ENCODE data around the gene ARHGEF9.
"Not testable (repeated sequence)": the region's sequence is repeated elsewhere in the genome, so short reads cannot be mapped to it uniquely, and the experiment has no call there.

ARHGEF9 gene

DNA sequence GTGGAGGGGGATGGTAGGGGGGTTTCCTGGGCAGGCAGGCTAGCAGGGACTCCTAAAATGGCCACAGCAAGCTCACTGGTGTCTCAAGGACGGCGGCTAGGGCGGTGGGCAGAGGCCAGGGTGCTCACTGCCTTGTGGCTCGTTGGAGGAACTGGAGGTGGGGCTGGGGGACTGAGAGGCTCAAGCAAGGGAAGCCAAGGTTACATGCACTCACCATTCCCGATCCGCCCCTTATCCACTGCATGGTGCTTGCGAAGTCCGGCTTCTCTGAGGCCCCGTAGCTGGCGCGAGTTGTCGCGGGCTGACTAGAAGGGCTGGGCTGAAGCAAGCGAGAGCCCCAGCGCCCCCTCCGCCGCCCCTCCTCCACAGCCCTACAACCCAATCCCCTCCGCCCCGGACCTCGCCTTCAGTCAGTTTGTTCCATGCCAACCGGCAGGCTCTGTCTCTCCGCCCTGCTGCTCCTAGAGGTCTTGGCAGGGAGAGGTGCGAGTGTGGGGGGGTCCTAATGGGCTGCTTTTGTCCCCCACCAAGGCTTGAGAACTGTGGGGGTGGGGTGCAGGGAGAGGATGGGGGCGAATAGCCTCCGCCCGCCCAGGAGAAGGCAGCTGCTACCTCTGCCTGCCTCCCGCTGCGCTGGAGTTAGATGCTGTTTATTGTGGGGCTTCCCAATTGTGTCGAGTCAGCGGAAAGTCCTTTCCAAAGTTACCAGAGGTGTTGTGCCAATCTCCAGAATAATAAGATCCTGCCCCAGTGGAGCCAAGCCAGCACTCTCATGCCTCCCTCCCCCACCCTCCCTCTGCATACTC is at the start of gene ARHGEF9:
Gene ARHGEF9 (minus strand): TSS at position 313 of the 806 bp plus-strand sequence. CDS start 69 bp downstream, at position 244.
- DNase-seq (ENCODE audit: low spot score), result peak; percentile 14

DNA sequence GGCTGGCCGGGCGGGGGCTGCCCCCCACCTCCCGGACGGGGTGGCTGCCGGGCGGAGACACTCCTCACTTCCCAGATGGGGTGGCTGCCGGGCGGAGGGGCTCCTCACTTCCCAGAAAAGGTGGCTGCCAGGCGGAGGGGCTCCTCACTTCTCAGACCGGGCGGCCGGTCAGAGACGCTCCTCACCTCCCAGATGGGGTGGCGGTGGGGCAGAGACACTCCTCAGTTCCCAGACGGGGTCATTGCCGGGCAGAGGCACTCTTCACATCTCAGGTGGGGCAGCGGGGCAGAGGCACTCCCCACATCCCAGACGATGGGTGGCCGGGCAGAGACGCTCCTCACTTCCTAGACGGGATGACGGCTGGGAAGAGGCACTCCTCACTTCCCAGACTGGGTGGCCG is 40.4 kb upstream of the ARHGEF9 start:
- DNase-seq (ENCODE audit: low spot score), result not testable (repeated sequence)

DNA sequence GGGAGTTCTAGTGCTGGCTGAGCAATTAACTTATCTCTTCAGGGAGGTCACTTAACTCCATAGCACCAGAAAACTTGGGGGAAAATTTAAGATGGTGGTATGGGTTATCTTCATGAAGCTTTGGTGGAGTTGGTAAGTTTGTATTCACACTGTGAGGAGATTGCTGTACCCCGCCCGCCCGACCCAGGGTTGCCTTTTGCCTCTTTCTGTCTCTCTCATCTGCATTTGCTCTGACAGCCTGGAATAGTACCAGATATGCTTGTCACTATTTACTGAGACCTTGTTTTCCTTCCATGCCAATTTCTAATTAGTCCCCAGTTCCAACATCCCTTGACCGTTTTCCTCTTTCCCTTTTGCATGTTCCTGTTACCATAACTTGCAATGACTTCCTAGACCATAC is 33.1 kb upstream of the ARHGEF9 start:
- no peak for DNase-seq (ENCODE audit: low spot score)

DNA sequence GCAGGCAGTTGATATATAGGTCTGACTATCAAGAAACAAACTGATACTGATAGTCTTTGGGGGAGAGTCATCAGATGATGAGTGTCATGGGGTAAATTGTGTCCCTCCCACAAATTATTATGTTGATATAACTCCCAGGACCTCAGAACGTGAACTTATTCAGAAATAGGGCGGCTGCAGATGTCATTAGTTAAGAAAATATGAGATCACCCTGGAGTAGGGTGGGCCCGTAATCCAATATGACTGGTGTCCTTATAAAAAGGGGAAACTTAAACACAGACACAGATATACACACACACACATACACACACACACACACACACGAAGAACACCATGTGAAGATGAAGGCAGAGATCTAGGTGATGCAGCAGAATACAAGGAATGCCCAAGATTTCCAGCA is 32.7 kb upstream of the ARHGEF9 start:
- DNase-seq (ENCODE audit: low spot score), result no peak

DNA sequence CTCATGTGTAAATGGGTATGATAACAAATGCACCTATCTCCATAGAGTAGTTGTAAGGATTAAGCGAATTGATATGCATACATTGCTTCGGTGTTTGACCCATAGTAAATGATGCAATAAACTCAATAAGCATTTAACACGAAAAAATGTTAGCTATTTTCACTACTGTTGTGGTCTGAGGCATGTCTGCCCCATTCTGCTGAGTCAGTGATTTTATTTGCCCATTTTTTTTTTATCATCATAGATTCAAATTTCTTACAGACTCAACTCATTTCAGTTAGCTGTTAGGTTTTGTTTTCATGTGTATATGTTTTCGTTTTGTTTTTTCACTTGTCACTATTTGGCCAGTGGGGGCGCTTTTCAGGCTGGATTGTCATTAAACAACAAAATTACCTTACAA is 27.8 kb upstream of the ARHGEF9 start:
- DNase-seq (ENCODE audit: low spot score), result no peak

DNA sequence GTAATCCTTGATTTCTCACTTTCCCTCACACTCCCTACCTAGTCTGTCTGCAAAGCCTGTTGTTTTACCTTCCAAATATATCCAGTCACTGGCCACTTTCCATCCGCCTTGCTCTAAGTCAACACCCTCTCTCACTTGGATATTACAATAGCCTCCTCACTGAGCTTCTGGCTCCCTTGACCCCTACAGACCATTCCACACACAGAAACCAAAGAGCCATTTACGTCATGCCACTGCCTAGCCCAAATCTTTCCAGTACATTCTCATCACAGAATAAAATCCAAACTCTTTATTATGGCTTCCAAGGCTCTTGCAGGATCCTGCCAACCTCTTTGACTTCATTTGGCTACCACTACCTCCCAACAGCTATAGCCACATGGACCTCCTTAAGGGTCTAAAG is 25.7 kb upstream of the ARHGEF9 start:
- no peak for DNase-seq (ENCODE audit: low spot score)

DNA sequence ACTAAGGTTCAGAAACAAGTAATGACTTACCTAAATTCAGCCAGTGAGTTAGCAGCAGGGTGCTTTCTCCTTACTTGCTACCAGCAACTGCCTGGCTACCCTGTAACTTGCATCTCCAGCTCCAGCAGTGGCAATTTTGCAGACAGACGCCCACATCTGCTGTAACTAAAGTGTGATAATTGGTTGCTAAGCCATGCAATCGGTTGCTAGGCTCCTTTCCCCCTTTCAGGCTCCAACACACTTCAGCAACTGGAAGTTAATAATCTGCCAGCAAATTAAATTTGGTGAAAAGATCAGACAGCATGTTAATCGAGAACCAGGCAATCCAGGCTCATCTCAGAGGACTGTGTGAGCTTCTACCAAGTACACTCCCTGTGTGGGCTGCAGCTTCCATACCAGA is 24.2 kb upstream of the ARHGEF9 start:
- no peak for DNase-seq (ENCODE audit: low spot score)

DNA sequence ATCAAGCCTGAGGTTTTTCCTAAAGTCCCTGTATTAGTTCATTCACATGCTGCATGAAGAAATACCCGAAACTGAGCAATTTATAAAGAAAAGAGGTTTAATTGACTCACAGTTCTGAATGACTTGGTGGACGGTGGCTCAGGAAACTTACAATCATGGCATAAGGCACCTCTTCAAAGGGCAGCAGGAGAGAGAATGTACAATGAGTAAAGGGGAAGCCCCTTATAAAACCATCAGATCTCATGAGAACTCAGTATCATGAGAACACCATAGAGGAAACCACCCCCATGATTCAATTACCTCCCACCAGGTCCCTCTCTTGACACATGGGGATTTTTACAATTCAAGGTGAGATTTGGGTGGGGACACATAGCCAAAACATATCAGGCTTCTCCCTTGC is 10.4 kb upstream of the ARHGEF9 start:
- DNase-seq (ENCODE audit: low spot score), result not testable (repeated sequence)

DNA sequence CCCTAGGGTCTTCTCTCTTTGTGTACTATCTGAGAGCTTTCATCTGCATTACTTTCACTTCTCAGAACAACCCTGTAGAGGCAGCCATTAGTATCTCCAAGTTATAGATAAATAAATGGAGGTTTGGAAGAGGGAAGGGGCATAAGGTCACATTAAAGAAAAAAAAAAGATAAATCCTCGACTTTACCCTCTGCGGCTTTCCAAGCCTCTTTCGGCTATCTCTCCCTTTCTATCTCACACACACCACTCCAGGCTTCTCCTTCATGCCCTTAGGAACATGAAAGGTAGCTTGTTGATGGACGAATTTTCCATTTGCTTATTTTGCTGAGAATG is 660 bp upstream of the ARHGEF9 start:
- DNase-seq (ENCODE audit: low spot score), result no peak

DNA sequence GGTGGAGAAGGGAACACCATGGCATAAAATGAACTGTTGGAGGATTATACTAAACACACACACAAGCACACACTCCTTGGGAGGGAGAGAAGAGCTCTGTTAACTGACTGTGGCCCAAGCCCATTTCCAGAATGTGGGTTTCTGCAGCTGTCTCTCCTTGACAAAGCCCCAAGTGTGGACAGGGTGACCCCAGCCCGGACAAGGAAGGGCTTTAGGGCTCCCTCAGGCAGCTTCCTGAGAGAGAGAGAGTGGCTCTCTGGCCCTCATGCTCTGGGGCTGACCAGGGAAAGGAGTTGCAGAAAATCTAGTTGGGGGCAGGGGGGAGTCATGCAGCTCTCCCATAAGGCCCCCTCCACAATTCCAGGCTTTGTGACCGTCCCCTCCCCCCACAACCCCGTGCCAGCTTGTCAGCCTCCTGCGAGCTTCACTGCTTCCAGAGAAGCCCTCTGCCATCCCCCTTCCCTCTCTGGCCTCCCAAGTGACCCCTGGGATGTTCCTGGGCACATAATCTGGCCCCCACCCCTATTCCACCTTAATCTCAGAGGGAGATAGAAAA is 590 bp downstream of the ARHGEF9 start:
- no peak for DNase-seq (ENCODE audit: low spot score)

DNA sequence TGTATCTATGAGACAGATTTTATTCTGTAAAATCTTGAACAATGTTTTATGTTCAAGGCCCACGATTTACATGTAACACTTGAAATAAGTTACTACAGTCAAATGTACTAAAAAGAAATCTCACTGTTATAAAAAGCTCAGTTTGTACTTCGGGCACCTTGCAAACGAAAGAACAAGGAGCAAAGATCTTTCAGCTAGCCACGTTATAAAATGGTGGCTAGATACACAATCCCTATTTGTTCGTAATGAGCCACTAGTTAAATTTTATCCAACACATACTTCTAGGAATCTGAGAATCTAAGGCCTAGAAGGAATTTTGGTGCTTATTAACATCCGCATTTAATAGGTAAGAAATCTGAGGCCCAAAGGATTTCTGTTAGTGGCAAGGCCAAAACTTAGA is 2.5 kb downstream of the ARHGEF9 start:
- DNase-seq (ENCODE audit: low spot score), result no peak

DNA sequence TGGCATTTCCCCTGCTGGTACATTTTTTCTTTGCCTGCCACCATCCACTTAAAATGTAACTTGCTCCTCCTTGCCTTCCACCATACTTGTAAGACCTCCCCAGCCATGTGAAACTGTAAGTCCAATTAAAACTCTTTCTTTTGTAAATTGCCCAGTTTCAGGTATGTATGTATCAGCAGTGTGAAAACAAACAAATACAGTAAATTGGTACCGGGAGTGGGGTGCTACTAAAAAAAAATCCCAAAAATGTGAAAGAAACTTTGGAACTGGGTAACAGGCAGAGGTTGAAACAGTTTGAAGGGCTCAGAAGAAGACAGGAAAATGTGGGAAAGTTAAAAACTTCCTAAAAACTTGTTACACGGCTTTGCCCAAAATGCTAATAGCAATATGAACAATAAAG is 16.3 kb downstream of the ARHGEF9 start:
- DNase-seq (ENCODE audit: low spot score), result no peak

DNA sequence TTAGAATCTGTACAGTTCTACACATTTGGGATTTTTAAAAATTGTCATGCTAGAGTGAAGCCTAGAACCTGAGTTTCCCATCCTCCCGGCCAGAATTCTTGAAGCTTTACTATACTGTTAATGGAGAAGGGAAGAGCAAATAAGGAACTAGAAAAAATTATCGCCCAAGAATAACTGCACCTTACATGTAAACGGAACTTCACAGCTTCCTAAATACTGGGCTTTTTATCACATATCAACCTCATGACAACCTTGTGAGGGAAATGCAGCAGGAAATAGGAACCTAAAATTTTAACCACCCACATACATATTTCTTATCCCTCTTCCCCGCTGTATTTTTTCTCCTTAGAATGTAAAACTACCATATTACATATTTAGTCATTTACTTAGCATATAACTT is 19.3 kb downstream of the ARHGEF9 start:
- DNase-seq (ENCODE audit: low spot score), result no peak

DNA sequence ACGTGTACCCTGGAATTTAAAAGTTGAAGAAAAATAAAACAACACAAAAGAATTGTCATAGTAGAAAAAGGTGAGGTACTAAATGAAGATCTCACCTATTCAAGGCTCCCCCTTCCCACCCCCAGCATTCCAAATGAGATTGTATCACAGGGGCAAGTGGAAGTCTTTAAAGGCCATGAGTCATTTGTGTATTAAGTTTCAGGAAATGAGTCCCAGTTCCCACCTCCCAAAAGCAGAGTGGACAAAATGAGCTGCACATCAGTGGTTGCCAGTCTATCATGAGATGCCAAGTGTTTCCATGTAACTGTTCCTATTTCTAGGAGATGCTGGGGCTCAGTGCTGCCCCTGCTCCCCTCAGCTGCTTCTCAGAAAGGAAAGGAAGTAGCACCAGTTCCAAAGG is 20.1 kb downstream of the ARHGEF9 start:
- DNase-seq (ENCODE audit: low spot score), result no peak

DNA sequence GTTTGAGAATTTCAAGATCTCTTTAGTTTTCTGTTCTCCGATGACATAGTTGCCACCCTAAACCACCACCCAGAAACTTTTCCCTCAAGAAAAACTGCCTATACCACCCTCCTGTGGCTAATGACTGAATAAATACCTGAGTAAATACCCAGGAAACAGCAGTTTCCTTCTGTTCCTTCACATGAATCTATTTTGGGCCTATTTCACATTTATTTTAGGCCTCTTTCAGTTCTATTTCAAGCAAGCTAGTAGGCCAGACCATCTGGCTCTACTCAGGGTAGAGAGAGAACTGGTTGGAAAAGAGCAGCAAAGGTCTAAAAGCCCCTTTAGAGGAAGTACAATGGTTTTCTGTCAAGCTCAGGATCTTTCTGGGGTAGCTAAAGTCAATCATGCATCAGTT is 23.4 kb downstream of the ARHGEF9 start:
- no peak for DNase-seq (ENCODE audit: low spot score)

DNA sequence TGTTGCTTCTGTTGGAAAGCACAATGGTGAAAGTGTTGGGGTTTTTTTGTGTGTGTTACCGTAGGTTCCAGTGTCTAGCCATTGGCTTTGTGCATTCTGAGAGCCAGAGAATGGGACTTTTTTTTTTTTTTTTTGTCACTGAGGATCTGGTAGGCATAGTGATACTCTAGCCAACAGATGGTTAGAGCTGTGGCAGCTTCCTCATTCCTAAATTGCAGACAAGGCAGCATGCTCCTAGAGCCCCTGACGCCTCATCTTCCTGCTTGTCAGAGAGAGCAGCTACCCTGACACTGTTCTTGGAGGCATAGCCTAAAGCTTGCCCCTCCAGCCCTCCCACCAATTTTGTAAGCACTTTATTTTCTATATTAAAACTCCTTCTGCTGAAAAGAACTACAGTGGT is 27.0 kb downstream of the ARHGEF9 start:
- no peak for DNase-seq (ENCODE audit: low spot score)

DNA sequence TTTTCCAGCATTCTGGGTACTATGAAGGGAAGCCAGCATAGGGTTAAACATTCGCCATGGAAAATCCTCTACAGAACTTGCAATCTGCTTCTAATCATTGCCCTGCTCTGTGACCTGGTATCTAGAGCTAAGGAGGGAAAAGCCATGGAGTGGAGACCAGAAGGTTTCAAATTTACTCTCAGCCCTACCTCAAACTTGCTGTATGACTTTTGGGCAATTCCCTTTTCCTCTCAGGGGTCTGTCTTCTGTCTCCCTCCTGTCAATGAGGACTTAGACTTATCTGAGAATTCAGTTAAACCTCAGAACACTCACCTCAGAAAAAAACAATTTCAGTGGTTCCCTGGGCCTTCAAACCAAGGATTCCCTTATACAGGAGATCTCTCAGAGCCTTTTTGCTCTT is 29.1 kb downstream of the ARHGEF9 start:
- no peak for DNase-seq (ENCODE audit: low spot score)

DNA sequence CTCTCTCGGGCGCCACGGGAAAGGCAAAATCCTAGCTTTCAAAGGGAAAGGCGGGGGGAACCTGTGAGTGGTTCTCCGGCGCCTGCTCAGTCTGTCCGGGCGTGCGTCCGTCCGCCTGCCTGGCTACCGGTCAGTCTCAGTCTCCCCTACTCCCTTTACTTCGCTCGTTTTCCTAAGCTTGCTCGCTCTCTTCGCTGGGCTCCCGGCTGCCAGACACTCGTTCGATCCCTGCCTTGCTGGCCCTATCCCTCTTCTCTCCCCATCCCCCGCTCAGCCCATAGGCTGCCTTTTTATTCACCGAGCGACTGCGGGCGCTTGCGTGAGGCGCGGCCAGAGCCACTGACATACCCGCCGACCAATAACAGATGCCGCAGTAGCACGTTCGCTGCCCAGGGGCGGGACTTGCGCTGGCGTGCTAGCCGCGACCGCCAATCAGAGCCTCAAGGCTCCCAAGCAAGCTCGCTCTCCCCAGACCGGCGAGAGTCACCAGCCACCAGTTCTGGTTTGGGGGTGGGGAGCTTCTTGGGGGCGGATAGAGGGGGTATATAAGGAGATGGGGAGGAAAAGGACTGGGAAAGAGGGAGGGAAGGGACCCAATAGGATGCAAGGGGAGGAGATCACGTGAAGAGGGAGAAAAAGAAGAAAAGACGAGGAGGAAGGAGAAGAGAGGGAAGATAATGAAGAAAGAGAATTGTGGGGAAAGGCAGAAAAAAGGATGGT is 30.0 kb downstream of the ARHGEF9 start:
- peak; percentile 77 for DNase-seq (ENCODE audit: low spot score)

DNA sequence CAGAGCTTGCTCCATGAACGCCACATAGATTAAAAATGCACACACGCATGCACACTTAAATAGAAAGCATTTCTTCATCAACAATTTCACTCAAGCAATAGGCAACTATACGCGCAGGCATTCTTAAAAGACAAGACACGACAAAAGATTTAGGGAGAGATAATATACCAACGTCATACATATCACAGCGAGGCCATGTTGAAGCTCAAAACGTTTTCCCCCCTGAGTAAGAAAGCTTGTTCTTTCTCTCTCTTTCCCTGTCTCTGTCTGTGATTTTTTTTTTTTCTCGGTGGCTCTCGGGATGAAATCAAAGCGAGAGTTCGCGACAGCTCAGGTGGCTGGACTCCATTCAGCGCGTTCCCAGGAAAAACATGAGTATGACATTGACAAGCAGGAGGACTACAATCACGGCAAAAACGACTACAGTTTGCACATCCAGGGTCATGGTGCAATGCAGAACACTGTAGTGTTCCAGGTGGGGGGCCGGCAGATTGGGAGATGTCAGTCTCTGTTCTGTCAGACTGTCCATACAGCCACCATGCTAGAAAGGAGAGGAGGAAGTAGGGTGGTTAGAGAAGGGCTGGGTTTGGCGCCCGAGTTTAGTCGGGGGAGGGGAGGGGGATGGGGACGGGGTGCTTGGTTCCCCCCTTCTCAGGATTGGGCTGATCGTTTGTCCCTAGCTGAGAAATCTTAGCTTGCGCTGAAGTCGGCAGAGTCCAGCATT is 30.7 kb downstream of the ARHGEF9 start:
- no peak for DNase-seq (ENCODE audit: low spot score)

DNA sequence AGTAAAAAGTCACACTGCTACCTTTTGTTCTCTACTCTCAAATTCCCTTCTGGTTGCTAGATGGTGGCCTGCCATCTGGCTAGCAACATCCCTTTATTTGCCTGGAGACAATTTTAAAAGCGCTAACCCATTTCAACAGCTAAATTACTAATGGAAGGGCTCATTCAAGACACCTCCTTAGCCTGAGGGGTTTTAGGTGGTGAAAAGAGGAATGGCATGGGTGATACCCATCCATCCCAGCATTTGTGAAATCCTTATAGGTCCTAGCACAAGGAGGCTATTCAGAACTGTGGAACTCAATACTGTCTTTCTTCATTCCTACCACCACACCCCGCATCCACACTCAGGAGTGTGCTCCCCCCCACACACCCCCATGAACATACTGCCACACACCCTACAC is 33.5 kb downstream of the ARHGEF9 start:
- DNase-seq (ENCODE audit: low spot score), result no peak

DNA sequence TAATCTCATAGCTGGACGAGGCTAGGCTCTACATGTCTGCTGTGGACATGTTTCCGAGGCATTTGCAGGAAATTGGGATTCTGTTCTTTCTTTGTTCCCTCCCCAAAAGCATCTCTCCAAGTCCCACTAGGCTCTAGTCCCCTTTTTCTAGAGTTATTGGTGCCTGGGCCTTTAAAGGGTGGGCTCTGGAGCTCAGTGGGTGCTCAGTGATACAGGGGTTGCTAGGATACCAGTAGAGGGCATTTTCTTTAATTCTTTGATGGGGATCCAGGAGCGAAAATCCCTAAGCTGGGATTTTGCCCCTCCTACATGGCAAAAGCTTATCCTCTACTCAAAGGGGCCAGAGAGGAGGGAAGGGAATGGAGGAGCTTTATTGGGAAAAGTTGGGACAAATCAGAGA is 34.2 kb downstream of the ARHGEF9 start:
- no peak for DNase-seq (ENCODE audit: low spot score)

DNA sequence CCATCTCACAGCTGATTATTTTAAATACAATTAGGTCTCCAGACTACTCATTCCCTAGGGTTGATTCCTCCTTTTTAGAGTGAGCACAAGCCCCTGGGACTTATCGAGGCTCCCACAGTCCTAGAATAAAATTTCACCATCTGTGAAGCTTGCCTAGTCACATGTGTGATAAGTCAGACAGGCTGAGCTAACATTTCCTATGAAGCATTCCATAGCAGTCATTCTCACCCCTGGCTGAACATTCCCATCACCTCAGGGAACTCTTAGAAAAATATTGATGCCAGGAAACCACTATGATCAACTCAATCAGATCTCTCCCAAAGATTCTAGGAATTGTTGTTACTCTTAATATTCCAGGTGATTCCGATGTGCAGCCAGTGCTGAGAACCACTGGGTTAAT is 37.7 kb downstream of the ARHGEF9 start:
- DNase-seq (ENCODE audit: low spot score), result peak; percentile 32

DNA sequence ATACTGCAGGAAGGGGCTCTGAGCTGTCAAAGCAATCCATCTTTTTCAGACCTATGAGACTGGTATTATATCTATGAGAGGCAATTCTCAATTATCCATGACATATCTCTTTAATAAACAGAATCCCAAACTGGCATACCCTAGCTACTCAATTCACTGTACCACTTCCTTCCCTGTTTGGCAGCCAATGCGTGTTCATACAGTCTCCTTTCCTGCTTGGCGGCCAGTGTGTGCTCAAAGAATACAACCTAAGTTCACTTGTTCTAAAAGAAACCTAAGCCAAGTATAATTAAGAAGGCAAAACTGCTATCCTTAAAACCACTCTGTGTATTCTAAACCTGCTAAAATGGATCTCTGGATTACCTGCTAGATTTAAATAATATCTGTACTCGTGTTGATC is 38.3 kb downstream of the ARHGEF9 start:
- no peak for DNase-seq (ENCODE audit: low spot score)

Data from hepatic stellate cell (primary cell).